Mesodermal cell (in vitro differentiated cells): Measurements from ENCODE around the gene AATF.
"Not testable (repeated sequence)": the region's sequence is repeated elsewhere in the genome, so short reads cannot be mapped to it uniquely, and the experiment has no call there.

Source experiments
- H3K27ac ChIP-seq: 2 replicates; pipeline ENCODE4 v1.7.0; 2013; ENCODE audit warnings: mild to moderate bottlenecking, low read depth, low read length, moderate library complexity; ENCODE audit not compliant: severe bottlenecking
- H3K36me3 ChIP-seq: 2 replicates; pipeline ENCODE4 v1.7.1; 2013; ENCODE audit warnings: mild to moderate bottlenecking, low read length, moderate library complexity; ENCODE audit not compliant: control insufficient read depth, insufficient read depth
- H3K4me1 ChIP-seq: one replicate; pipeline ENCODE4 v1.7.1; 2013; ENCODE audit warnings: mild to moderate bottlenecking, low read length; ENCODE audit not compliant: insufficient read depth, control insufficient read depth, poor library complexity, severe bottlenecking
- H3K4me3 ChIP-seq: 2 replicates; pipeline ENCODE4 v1.7.0; 2013; ENCODE audit warnings: low read length, control low read depth, mild to moderate bottlenecking; ENCODE audit not compliant: insufficient read depth, poor library complexity, severe bottlenecking; ENCODE audit errors: extremely low read depth
- H3K9me3 ChIP-seq: 2 replicates; pipeline ENCODE4 v1.7.1; 2013; ENCODE audit warnings: mild to moderate bottlenecking, low read length, moderate library complexity; ENCODE audit not compliant: control insufficient read depth
- WGBS, 2 experiments: methylation state at CpG; one replicate each; pipeline ENCODE4 v1.1.5; 2013; ENCODE audit warnings: missing lambda C conversion rate in 2 of 2; ENCODE audit not compliant: insufficient coverage in 2 of 2; 5-methylcytosine and 5-hydroxymethylcytosine counted together

AATF gene

GRCh38 chr17:37066322-37067255 lies 117.8 kb downstream of the AATF start:
- Histone ChIP-seq H3K4me3 (no peak overlapping the region), H3K9me3 (no peaks in the 10 kb centered on the region), H3K36me3 (no peaks in the 10 kb centered on the region), H3K27ac (no peak overlapping the region), H3K4me1 (peaks cover 11% of the 10 kb centered on the region)
- 73 to 80% methylated on average over 19 of the region's 25 CpGs for WGBS, 2 experiments

- Histone ChIP-seq H3K36me3 (no peaks in the 10 kb centered on the region), H3K4me1 (peaks cover 11% of the 10 kb centered on the region), H3K4me3 (no peak overlapping the region), H3K9me3 (no peaks in the 10 kb centered on the region), H3K27ac (no peak overlapping the region)
- WGBS, 2 experiments, result 81 to 86% methylated on average over 6 to 10 of the region's 13 CpGs
Measured at GRCh38 chr17:37067555-37068111, 118.9 kb downstream of the AATF start.

- H3K4me3 ChIP-seq, result no peak overlapping the region
- H3K36me3 ChIP-seq, result no peaks in the 10 kb centered on the region
- WGBS, 2 experiments, result 76% methylated on average over 8 to 9 of the region's 10 CpGs
- H3K4me1 ChIP-seq, result peaks cover 11% of the 10 kb centered on the region
- no peaks in the 10 kb centered on the region for H3K9me3 ChIP-seq
- H3K27ac ChIP-seq, result no peak overlapping the region
Measured at GRCh38 chr17:37068266-37068665, 119.5 kb downstream of the AATF start.

- peaks cover 11% of the 10 kb centered on the region for H3K4me1 ChIP-seq
- no peak overlapping the region for H3K4me3 ChIP-seq
- no peak overlapping the region for H3K27ac ChIP-seq
- no peaks in the 10 kb centered on the region for H3K36me3 ChIP-seq
- WGBS, 2 experiments, result no CpG with 5 or more reads among the region's 3 CpGs
- no peaks in the 10 kb centered on the region for H3K9me3 ChIP-seq
Measured at GRCh38 chr17:37069087-37069486, 120.3 kb downstream of the AATF start.

- 83 to 93% methylated on average over 1 to 2 of the region's 3 CpGs for WGBS, 2 experiments
- not testable (repeated sequence) for H3K4me3 ChIP-seq, H3K9me3 ChIP-seq, H3K27ac ChIP-seq, H3K36me3 ChIP-seq, H3K4me1 ChIP-seq
Measured at GRCh38 chr17:37073464-37073863, 124.7 kb downstream of the AATF start.

GRCh38 chr17:37079065-37079708 lies 130.4 kb downstream of the AATF start:
- no peaks in the 10 kb centered on the region for H3K36me3 ChIP-seq
- H3K4me1 ChIP-seq, result peaks cover 4% of the 10 kb centered on the region
- H3K27ac ChIP-seq, result no peak overlapping the region
- H3K4me3 ChIP-seq, result no peak overlapping the region
- WGBS, 2 experiments, result 90 to 100% methylated on average over 2 of the region's 2 CpGs
- no peaks in the 10 kb centered on the region for H3K9me3 ChIP-seq

GRCh38 chr17:37079735-37080134 lies 131.0 kb downstream of the AATF start:
- Histone ChIP-seq H3K27ac (no peak overlapping the region), H3K9me3 (no peaks in the 10 kb centered on the region), H3K36me3 (peaks cover 2% of the 10 kb centered on the region), H3K4me3 (no peak overlapping the region), H3K4me1 (peaks cover 7% of the 10 kb centered on the region)
- WGBS, 2 experiments, result no CpG with 5 or more reads among the region's 1 CpG

- Histone ChIP-seq H3K4me1 (peaks cover 13% of the 10 kb centered on the region), H3K36me3 (peaks cover 18% of the 10 kb centered on the region), H3K4me3 (no peak overlapping the region), H3K27ac (no peak overlapping the region), H3K9me3 (no peaks in the 10 kb centered on the region)
- WGBS, 2 experiments, result 92 to 100% methylated on average over 1 of the region's 5 CpGs
Measured at GRCh38 chr17:37081287-37081686, 132.5 kb downstream of the AATF start.

- H3K4me3 ChIP-seq, result no peak overlapping the region
- no peaks in the 10 kb centered on the region for H3K9me3 ChIP-seq
- 77 to 80% methylated on average over 7 of the region's 8 CpGs for WGBS, 2 experiments
- H3K4me1 ChIP-seq, result peaks cover 13% of the 10 kb centered on the region
- H3K36me3 ChIP-seq, result peaks cover 29% of the 10 kb centered on the region
- no peak overlapping the region for H3K27ac ChIP-seq
Measured at GRCh38 chr17:37082311-37082860, 133.6 kb downstream of the AATF start.

GRCh38 chr17:37082985-37083384 lies 134.2 kb downstream of the AATF start:
- H3K4me1 ChIP-seq, result peaks cover 13% of the 10 kb centered on the region
- H3K9me3 ChIP-seq, result no peaks in the 10 kb centered on the region
- 83 to 92% methylated on average over 3 to 4 of the region's 4 CpGs for WGBS, 2 experiments
- no peak overlapping the region for H3K4me3 ChIP-seq
- H3K27ac ChIP-seq, result no peak overlapping the region
- H3K36me3 ChIP-seq, result peaks cover 35% of the 10 kb centered on the region
